Jurkat, Clone E6-1 (cell line): Measurements from ENCODE around the gene ATP9B.
A peak's percentile ranks its signal among the peaks of the same experiment; 100 is the strongest.
"Not testable (repeated sequence)": the region's sequence is repeated elsewhere in the genome, so short reads cannot be mapped to it uniquely, and the experiment has no call there.

Experiments used
- DNase-seq: peaks from one replicate; pipeline ENCODE4 v3.0.0-alpha.2; 2011; ENCODE audit warnings: low read depth, low spot score
- H3K4me3 ChIP-seq: 2 replicates; pipeline ENCODE4 v1.5.1; 2011; ENCODE audit warnings: mild to moderate bottlenecking, low read length, control low read depth, moderate library complexity

Gene ATP9B

GRCh38 chr18:79305911-79306310 is 236.7 kb downstream of the ATP9B start:
- H3K4me3 ChIP-seq: no peak overlapping the region
- DNase-seq: no peak

GRCh38 chr18:79309614-79310358 is 240.6 kb downstream of the ATP9B start:
- no peak overlapping the region for H3K4me3 ChIP-seq
- DNase-seq: no peak

DNA sequence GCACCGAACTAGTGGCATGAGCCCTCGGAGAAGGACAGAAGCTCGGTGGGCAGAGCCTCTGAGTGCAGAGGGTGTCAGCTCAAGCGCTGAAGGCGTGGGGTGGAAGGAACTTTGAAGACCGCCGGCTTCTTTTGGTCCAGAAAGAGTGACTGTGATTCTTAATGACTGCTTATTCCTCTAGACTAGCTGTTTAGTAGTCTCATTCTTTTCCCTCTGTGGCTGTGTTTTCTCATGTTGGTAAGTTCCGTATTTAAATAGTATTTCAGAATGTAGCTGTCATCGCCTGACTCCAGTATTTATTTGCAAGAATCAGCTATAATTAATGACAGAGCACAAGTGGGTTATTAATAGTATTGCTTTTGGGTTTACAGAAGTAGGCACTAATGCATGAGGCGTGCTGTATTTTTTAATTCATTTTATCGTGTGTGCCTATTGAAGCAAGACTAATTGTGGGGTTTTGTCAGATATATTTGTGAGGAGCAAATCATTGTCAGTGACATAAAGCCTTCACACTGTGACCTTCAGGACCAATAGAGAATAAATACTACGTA is 245.7 kb downstream of the ATP9B start:
- DNase-seq: no peak
- no peak overlapping the region for H3K4me3 ChIP-seq

- no peak overlapping the region for H3K4me3 ChIP-seq
- no peak for DNase-seq
Observed at GRCh38 chr18:79315596-79315995, 246.4 kb downstream of the ATP9B start.

DNA sequence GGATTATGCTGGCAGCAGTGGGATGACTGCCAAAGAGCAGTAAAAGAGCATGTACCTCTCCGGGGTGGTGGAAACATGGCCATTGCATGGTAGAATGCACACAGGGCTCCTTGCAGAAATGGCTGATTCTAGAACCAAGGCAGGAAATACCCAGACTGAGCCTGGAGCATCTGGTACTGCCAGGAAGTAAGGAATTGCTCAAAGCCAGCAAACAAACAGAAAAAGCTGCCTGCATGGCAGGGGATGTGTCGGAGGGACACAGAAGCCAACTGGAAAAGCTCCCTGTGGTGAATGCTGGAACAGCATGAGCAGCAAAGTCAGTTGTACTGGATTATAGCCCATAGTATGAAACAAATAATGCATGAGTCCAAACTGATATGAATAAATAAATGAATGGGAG is 248.5 kb downstream of the ATP9B start:
- no peak for DNase-seq

GRCh38 chr18:79318142-79318673 is 249.0 kb downstream of the ATP9B start:
- DNase-seq: peak; percentile 19
- H3K4me3 ChIP-seq: no peak overlapping the region

More for the DNA sequence above, 248.5 kb downstream of the ATP9B start:
- no peak overlapping the region for H3K4me3 ChIP-seq

DNA sequence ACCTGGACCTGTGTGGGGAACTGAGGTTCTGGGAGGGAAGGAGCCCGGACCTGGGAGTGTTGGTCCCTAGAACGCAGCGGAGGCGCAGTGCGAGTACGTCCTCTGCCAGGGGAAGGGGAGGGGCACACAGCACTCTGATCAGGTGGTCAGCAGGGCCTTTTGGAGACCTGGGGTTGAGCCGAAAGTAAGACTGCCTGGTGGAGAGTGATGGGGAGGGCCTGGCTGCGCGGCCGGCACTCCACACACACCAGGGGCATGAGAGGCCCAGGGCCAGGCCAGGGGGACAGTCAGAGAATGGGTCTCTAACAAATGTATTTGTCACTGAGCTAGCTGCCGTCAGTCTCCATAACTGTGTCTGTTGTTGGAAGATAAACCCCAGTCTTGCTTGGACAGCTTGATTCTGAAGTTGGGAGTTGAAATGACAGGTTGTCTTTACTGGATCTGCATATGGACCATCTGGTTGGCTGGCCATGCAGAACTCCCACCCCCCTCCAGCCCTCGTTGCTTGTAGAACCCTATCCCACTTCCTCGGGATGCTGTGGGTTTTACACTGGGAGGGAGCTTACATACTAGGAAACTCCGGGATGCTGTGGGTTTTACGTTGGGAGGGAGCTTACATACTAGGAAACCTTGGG is 251.1 kb downstream of the ATP9B start:
- DNase-seq: no peak
- no peak overlapping the region for H3K4me3 ChIP-seq

DNA sequence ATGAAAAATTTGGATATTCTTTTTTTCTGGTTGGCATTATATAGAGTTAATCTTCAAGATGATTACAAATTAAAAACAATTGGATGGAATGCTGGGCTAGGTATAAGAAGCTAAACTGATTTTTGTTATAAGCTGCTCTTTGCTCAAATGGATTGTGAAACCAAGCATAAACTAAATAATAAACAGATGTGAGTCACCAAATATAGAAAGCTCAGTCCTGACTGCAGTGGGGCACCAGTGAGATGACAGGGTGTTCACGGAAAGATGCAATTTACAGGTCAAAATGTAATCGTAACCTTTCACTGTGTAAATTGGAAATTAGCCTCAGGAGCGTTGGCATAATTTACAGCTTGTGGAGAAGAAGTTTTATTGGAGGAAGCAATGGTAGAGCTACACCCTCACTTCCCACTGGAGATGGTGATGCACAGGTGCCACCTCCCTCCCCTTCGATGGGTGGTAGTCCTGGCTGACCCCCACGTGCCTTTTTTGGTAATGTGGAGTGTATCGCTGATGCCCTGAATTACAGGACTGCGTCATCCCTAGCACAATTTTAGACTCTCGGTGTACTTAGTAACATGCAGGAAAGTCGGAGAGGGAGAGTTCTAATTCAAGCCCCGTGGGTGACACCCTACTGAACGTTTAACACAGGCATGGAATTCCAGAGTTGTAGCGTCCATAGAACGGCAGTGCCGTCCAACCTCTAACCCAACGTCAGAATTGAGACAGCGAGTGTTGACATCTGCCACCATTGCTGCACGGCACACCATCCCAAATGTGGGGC is 252.6 kb downstream of the ATP9B start:
- DNase-seq: no peak

GRCh38 chr18:79322441-79322840 is 253.2 kb downstream of the ATP9B start:
- H3K4me3 ChIP-seq: no peak overlapping the region
- DNase-seq: no peak

More for the DNA sequence above, 252.6 kb downstream of the ATP9B start:
- no peak overlapping the region for H3K4me3 ChIP-seq

GRCh38 chr18:79323471-79323870 is 254.3 kb downstream of the ATP9B start:
- DNase-seq: no peak
- H3K4me3 ChIP-seq: no peak overlapping the region

DNA sequence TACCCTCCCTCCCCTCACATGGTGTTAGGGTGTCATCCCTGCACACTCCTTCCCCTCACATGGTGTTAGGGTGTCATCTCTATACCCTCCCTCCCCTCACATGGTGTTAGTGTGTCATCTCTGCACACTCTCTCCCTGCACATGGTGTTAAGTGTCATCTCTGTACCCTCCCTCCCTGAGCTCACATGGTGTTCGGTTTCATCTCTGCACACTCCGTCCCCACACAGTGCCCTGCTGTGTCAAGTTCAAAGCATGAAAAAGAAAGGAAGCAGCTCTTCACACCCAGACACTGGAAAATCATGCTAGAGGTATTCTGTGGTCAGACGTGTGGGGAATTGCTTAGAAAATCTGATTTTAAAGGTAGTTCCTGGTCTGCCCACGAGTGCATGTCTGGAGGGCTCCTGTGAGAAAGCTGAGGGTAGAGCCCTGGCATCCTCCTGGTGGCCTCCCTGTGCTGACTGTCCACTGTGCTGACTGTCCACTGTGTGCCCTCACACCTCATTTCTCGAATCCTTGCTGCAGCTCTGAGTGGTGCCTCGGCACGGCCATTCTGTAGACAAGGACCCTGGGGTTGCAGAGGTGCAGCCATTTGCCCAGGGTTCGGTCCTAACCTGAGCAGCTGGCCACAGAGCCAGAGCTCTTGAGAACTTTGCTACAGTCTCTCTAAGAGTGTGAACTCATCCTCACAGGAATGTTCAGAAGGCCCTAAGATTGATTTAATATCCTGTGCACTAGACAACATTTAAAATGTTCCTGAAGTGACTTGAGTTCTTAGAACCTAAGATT is 257.4 kb downstream of the ATP9B start:
- H3K4me3 ChIP-seq: no peak overlapping the region
- no peak for DNase-seq

DNA sequence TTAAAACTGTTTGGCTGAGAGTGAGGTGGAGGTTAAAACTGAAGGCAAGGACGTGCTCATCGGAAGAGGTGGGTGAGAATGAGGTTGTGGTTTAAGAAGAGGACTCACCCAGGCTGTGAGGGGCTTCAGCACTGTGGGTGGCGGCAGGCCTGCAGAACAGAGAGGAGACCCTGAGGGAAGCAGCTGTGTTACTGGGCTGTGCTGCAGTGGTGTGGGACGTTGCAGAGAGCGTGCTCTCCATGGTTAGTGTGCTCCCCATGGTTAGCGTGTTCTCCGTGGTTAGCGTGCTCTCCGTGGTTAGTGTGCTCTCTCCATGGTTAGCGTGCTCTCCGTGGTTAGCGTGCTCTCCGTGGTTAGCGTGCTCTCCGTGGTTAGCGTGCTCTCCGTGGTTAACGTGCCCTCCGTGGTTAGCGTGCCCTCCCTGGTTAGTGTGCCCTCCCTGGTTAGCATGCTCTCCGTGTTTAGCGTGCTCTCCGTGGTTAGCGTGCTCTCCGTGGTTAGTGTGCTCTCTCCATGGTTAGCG is 258.1 kb downstream of the ATP9B start:
- H3K4me3 ChIP-seq: no peak overlapping the region
- DNase-seq: no peak

DNA sequence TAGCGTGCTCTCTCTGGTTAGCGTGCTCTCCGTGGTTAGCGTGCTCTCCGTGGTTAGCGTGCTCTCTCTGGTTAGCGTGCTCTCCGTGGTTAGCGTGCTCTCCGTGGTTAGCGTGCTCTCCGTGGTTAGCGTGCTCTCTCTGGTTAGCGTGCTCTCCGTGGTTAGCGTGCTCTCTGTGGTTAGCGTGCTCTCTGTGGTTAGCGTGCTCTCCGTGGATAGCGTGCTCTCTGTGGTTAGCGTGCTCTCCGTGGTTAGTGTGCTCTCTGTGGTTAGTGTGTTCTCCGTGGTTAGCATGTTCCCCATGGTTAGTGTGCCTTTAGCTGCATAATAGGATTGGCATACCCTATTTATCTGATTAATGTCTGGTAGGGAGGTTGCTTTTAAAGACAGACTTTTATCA is 258.7 kb downstream of the ATP9B start:
- DNase-seq: peak; percentile 8
- H3K4me3 ChIP-seq: not testable (repeated sequence)

GRCh38 chr18:79328887-79329286 is 259.7 kb downstream of the ATP9B start:
- no peak for DNase-seq
- no peak overlapping the region for H3K4me3 ChIP-seq

- DNase-seq: no peak
- no peak overlapping the region for H3K4me3 ChIP-seq
Observed at GRCh38 chr18:79329786-79330185, 260.6 kb downstream of the ATP9B start.

- DNase-seq: no peak
- H3K4me3 ChIP-seq: no peak overlapping the region
Observed at GRCh38 chr18:79332646-79333045, 263.5 kb downstream of the ATP9B start.

- no peak for DNase-seq
Observed at GRCh38 chr18:79333046-79333445, 263.9 kb downstream of the ATP9B start.

DNA sequence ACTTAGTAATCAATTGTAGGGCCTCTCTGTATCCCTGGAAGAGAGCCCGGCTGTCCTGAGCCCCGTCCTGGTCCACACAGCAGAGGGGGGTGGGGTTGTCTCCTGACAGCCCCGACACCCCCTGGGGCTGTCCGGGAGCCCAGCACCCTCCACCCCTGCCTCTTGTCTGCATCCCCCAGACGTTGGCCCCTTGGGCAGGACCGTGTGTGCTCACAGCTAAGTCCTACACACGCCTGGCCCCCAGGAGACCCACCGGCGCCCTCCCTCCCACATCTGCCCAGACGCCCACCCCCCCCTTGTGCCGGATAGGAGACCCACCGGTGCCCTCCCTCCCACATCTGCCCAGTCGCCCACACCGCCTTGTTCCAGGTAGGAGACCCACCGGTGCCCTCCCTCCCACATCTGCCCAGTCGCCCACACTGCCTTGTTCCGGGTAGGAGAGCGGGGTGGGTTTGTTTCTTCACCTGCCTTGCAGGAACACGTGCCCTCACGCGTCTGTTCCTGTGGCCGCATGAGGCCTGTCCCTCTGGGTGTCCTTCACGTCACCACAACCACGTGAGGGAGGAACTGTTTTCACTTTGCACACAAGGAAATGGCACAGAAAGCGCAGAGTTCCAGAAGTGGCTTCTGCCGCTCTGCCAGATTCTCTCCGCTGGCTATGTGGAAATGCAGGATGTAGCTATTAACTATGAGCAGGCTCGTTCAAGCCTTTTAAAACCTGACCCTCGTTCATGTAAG is 265.5 kb downstream of the ATP9B start:
- no peak for DNase-seq
- H3K4me3 ChIP-seq: no peak overlapping the region

More at GRCh38 chr18:79333046-79333445, 263.9 kb downstream of the ATP9B start:
- H3K4me3 ChIP-seq: no peak overlapping the region
